ENCODE measurements around the gene TIFAB.

GRCh38 chr5:135426102-135427082 lies 25.8 kb downstream of the TIFAB start:
- TF ChIP-seq POLR2AphosphoS5 (IDR thresholded peaks at IDR 0.05; ENCODE audit: low read depth, low read length) (no peak), REST (IDR thresholded peaks at IDR 0.05; ENCODE audit: insufficient read depth in 1 of 2, low read depth in 2 of 2, low read length in 2 of 2) (no peak)

All from PFSK-1 (cell line).